GM12892 (cell line): ENCODE results near the gene ZNF691.

Source experiments
- POLR2A ChIP-seq: IDR thresholded peaks from 2 replicates; pipeline ENCODE4 v1.6.1; 2011; ENCODE audit warnings: low read depth, low read length, control low read depth
- POLR2AphosphoS5 ChIP-seq: IDR thresholded peaks from 2 replicates; pipeline ENCODE4 v1.6.1; 2011; ENCODE audit warnings: low read depth, low read length, control low read depth

- no peak for TF ChIP-seq POLR2AphosphoS5
- no peak for TF ChIP-seq POLR2A
Measured at GRCh38 chr1:42886046-42886739, 39.8 kb downstream of the ZNF691 start.
